AG04450 (cell line): Measurements from ENCODE around the gene SPATA6. TPM values are rescaled to one million over a fixed set of nuclear protein-coding genes. Genes with fewer than 3 reads are reported as not detected.
A peak's percentile ranks its signal among the peaks of the same experiment; 100 is the strongest.

Experiments used
- CTCF ChIA-PET: fragments of 300-600, 350-600 bp; formaldehyde crosslinking; extraction: SDS; loops from one replicate; lab custom pipeline; 2022; ENCODE audit warnings: antibody characterized with exemption, inconsistent platforms; lab: Charles Lee
- POLR2A ChIA-PET: fragments of 350-600 bp; formaldehyde crosslinking; extraction: SDS; loops from one replicate; lab custom pipeline; 2021; ENCODE audit warnings: antibody characterized with exemption, inconsistent platforms; lab: Yijun Ruan, JAX
- DNase-seq: peaks from one replicate; pipeline ENCODE4 v3.0.0-alpha.2; 2011; ENCODE audit warnings: low read depth, low spot score
- H3K27ac ChIP-seq: one replicate; pipeline ENCODE4 v1.5.1; 2012; ENCODE audit warnings: low read depth, low read length, control low read depth
- H3K27me3 ChIP-seq: one replicate; pipeline ENCODE4 v1.6.0; 2012; ENCODE audit warnings: low read length; ENCODE audit not compliant: control insufficient read depth, insufficient read depth
- H3K4me3 ChIP-seq: 2 replicates; pipeline ENCODE4 v1.5.1; 2011; ENCODE audit warnings: mild to moderate bottlenecking, low read depth, low read length, control low read depth
- H3K9me3 ChIP-seq: 2 replicates; pipeline ENCODE4 v1.5.1; 2012; ENCODE audit warnings: low read length; ENCODE audit not compliant: control insufficient read depth, insufficient read depth
- CTCF ChIP-seq: IDR thresholded peaks from 2 replicates; pipeline ENCODE4 v1.5.1; 2011; ENCODE audit warnings: low read depth, low read length, control low read depth, inconsistent platforms
- polyA plus RNA-seq: library from polyadenylated mRNA; depleted of rRNA; stranded (reverse); fragments of >200 nt; gene quantifications from 2 replicates; pipeline ENCODE4 v1.2.3, GENCODE V29; 2011

SPATA6 gene
- polyA plus RNA-seq, 1 experiment, result 6.1 TPM

DNA sequence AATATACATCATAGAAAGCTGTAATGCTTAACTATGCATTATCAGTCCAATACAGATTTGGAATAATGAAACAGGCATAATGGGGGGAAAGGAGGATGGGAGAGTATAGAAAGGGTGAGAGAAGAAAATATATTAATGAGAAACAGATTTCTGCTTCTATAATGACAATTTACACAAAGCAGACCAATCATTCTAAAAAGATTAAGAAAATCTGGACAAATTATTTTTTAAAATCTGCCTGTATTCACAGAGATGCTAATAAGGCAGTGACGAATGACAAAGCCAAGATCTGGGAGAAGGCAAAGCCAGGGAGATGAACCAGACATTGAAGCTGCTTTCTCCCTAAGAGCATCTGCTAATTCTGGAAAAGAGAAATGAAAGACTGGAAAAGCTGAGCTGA, 50.0 kb downstream of the SPATA6 start:
- DNase-seq, result no peak
- no peak overlapping the region for H3K4me3 ChIP-seq
- no peaks in the 10 kb centered on the region for H3K27me3 ChIP-seq
- POLR2A ChIA-PET, result no interaction called here
- no peak overlapping the region for H3K27ac ChIP-seq
- TF ChIP-seq CTCF, result no peak
- CTCF ChIA-PET, result interaction anchor here (0.8 kb wide), 1 partner anchor 76 kb away, joined by 4 read pairs; no protein-coding TSS in a partner anchor
- no peaks in the 10 kb centered on the region for H3K9me3 ChIP-seq

DNA sequence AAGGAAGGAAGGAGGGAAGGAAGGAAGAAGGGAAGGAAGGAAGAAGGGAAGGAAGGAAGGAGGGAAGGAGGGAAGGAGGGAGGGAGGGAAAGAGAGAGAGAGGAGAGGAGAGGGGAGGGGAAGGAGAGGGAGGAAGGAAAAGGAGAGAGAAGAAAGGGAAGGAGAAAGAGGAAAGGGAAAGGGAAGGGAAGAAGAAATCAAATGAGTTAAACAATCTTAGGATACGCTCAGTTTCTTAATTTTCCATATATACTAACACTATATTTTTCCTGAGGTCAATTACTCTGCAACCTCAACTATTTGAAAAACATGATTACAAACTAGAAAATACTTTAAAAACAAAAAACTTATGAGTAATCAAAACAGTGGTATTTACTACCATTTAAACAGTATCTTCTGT, 53.3 kb downstream of the SPATA6 start:
- Histone ChIP-seq H3K4me3 (no peak overlapping the region), H3K27me3 (no peaks in the 10 kb centered on the region), H3K27ac (no peak overlapping the region), H3K9me3 (no peaks in the 10 kb centered on the region)
- no peak for DNase-seq
- ChIA-PET CTCF (interaction anchor here (0.7 kb wide), 1 partner anchor 33 kb away, joined by 3 read pairs; no protein-coding TSS in a partner anchor), POLR2A (no interaction called here)
- no peak for TF ChIP-seq CTCF

GRCh38 chr1:48415050-48415449, 57.0 kb downstream of the SPATA6 start:
- ChIA-PET POLR2A (no interaction called here), CTCF (interaction anchor here (0.6 to 2.3 kb wide), 5 partner anchors 36 to 101 kb away, joined by 3 to 12 read pairs (median 3); no protein-coding TSS in a partner anchor)
- Histone ChIP-seq H3K9me3 (no peaks in the 10 kb centered on the region), H3K27ac (no peak overlapping the region), H3K4me3 (no peak overlapping the region), H3K27me3 (no peaks in the 10 kb centered on the region)
- DNase-seq, result no peak
- TF ChIP-seq CTCF, result no peak

DNA sequence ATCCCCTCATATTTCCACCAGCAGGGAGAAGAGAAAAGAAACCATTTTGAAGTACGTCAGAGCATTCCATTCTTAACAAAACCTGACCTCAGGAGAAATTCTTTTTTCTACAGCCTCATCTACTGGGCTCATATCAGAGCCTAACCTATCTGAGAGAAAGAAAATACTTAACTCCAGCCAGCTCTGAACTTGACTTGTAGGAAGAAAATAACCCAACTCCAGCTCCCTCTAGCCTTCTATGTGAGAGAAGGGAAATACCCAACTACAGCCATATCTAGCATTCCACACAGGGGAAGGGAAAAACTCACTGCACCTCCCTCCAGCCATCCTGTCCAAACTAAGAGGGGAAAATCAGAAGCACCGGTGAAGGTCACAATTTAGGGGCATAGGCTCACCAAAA, 57.7 kb downstream of the SPATA6 start:
- DNase-seq, result no peak
- POLR2A ChIA-PET, result no interaction called here
- peak overlapping the region; percentile 35 for H3K27ac ChIP-seq
- no peak for TF ChIP-seq CTCF
- no peak overlapping the region for H3K4me3 ChIP-seq
- CTCF ChIA-PET, result interaction anchor here (2.3 kb wide), 1 partner anchor 84 kb away, joined by 12 read pairs; no protein-coding TSS in a partner anchor
- no peaks in the 10 kb centered on the region for H3K9me3 ChIP-seq
- H3K27me3 ChIP-seq, result no peaks in the 10 kb centered on the region

- TF ChIP-seq CTCF, result no peak
- Histone ChIP-seq H3K4me3 (no peak overlapping the region), H3K27ac (no peak overlapping the region), H3K27me3 (no peaks in the 10 kb centered on the region), H3K9me3 (no peaks in the 10 kb centered on the region)
- ChIA-PET POLR2A (no interaction called here), CTCF (no interaction called here)
- DNase-seq, result no peak
These were observed 66.1 kb downstream of the SPATA6 start for GRCh38 chr1:48405940-48406339.
